Gastrocnemius medialis (tissue), 4 donors: ENCODE results near the gene PHF20.

Experiments
- CTCF ChIP-seq, 5 experiments: fragments of 450-650 bp in 3 of 5; fragments of 200-600 bp in 2 of 5; sonication (generic) in 2 of 5; IDR thresholded peaks in 4 of 5; conservative IDR thresholded peaks in 1 of 5; 1 replicate in 4 of 5; 2 replicates in 1 of 5; pipeline ENCODE4 v1.5.1; 2016 to 2019; ENCODE audit warnings: antibody characterized with exemption in 5 of 5, mild to moderate bottlenecking in 3 of 5, moderate library complexity in 3 of 5
- POLR2A ChIP-seq, 2 donors: fragments of 450-650 bp; IDR thresholded peaks; one replicate each; pipeline ENCODE4 v1.6.1; 2017; ENCODE audit warnings: antibody characterized with exemption in 2 of 2, mild to moderate bottlenecking in 2 of 2, moderate library complexity in 2 of 2

- TF ChIP-seq CTCF (IDR thresholded peaks at IDR 0.05 in 4 of 5, conservative IDR thresholded peaks at IDR 0.05 in 1 of 5) = no peak
- no peak for TF ChIP-seq POLR2A (IDR thresholded peaks at IDR 0.05)
Observed at GRCh38 chr20:35886537-35886936, 114.7 kb downstream of the PHF20 start.
